HL-60 (cell line): ENCODE measurements around the gene WNT3.

Experiments used
- POLR2AphosphoS5 ChIP-seq: IDR thresholded peaks from 2 replicates; pipeline ENCODE4 v1.6.1; 2012; ENCODE audit warnings: low read depth
- TF ChIP-seq, protein P1 (sequence below): IDR thresholded peaks from one replicate; pipeline ENCODE4 v1.5.1; 2011; ENCODE audit warnings: low read length, control low read depth, inconsistent platforms; ENCODE audit not compliant: insufficient read depth

DNA sequence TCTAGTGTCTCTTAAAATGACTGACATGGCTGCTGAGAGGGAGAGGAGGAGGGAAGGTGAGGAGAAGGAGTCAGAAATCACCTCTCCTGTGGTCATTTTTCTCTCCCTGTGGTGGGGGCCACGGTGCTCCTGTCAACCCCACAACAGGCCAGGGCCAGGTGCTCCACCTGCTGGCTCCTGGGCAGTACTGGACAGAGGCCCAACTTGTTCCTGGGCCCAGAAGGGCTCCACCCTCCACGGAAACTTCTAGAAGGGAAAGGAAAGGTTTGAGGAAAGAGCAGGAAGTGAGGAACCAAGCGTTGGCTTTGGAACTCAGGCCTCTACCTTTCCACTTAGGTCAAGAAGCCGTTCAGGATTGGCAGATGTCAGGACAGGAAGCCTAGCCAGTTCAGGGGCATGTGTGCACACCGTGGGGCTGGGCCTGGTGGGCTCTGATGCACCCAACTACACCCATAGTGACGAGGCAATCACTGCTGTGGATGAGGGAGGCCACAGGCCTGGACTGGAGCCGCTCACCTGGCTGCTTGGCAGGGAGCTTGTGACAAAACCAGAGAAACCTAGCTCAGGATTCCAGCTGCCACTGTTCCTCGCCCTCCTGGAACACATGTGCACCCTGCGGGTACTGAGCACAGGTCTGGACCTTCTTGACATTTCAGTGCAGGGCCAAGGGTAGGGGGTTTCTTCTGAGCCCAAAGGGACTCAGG, 36.1 kb downstream of the WNT3 start:
- TF ChIP-seq, protein P1, sequence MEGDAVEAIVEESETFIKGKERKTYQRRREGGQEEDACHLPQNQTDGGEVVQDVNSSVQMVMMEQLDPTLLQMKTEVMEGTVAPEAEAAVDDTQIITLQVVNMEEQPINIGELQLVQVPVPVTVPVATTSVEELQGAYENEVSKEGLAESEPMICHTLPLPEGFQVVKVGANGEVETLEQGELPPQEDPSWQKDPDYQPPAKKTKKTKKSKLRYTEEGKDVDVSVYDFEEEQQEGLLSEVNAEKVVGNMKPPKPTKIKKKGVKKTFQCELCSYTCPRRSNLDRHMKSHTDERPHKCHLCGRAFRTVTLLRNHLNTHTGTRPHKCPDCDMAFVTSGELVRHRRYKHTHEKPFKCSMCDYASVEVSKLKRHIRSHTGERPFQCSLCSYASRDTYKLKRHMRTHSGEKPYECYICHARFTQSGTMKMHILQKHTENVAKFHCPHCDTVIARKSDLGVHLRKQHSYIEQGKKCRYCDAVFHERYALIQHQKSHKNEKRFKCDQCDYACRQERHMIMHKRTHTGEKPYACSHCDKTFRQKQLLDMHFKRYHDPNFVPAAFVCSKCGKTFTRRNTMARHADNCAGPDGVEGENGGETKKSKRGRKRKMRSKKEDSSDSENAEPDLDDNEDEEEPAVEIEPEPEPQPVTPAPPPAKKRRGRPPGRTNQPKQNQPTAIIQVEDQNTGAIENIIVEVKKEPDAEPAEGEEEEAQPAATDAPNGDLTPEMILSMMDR: peak; percentile 38
- no peak for TF ChIP-seq POLR2AphosphoS5
